ENCODE measurements around the gene CDC25C.

DNA sequence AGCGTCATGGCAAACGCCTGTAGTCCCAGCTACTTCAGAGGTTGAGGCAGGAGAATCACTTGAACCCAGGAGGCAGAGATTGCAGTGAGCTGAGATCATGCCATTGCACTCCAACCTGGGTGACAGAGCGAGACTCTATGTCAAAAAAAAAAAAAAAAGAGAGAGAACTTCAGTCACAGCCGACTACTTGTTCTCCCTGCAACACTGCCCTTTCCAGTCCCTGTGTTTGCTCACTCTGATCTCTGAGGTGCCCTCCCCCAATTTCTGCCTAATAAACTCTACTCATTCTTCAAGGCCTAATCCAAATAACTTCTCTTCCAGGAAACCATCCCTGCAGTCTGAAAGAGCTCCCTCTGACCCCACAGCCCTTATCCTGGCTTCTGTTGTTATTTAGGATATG, 85.3 kb downstream of the CDC25C start:
- no peak for TF ChIP-seq POLR2AphosphoS5 (IDR thresholded peaks at IDR 0.05; ENCODE audit: borderline replicate concordance, low read depth, low read length)
- no peak for TF ChIP-seq EZH2 (IDR thresholded peaks at IDR 0.05)
- no peak for TF ChIP-seq FOXP2 (optimal IDR thresholded peaks at IDR 0.05; ENCODE audit: control extremely low read depth, extremely low read length, insufficient read depth)

Measured in SK-N-MC (cell line).